SU-DHL-6 (cell line): ENCODE measurements around the gene SOBP.

Experiments
- H2AFZ ChIP-seq: fragments of 200-600 bp; sonication (generic); 2 replicates; pipeline ENCODE4 v1.6.1; 2014; ENCODE audit warnings: low read depth, mild to moderate bottlenecking, moderate library complexity, mixed read lengths, antibody characterized with exemption, low read length; ENCODE audit not compliant: severe bottlenecking
- H3F3A ChIP-seq: fragments of 200-600 bp; shearing (Covaris generic); 2 replicates; pipeline ENCODE4 v1.6.0; 2016; ENCODE audit warnings: antibody characterized with exemption, mild to moderate bottlenecking; ENCODE audit not compliant: insufficient read depth
- H3K27ac ChIP-seq: fragments of 200-600 bp; sonication (generic); 2 replicates; pipeline ENCODE4 v1.5.1; 2016; ENCODE audit warnings: low read depth, mild to moderate bottlenecking, low read length, moderate library complexity, mixed read lengths
- H3K27me3 ChIP-seq: fragments of 200-600 bp; sonication (generic), shearing (Covaris generic); 2 replicates; pipeline ENCODE4 v1.6.0; 2014; ENCODE audit warnings: mild to moderate bottlenecking, low read length
- H3K36me3 ChIP-seq: fragments of 200-600 bp; sonication (generic); 2 replicates; pipeline ENCODE4 v1.6.1; 2014; ENCODE audit warnings: mild to moderate bottlenecking, low read length, mixed read lengths
- H3K4me2 ChIP-seq: fragments of 300-600, 200-600 bp; shearing (Covaris generic), sonication (generic); 2 replicates; pipeline ENCODE4 v1.6.0; 2014; ENCODE audit warnings: low read length, low read depth, mild to moderate bottlenecking; ENCODE audit not compliant: poor library complexity, severe bottlenecking
- H3K4me3 ChIP-seq: fragments of 200-600 bp; sonication (generic); 2 replicates; pipeline ENCODE4 v1.5.1; 2014; ENCODE audit warnings: antibody characterized with exemption, low read length, mild to moderate bottlenecking, mixed read lengths; ENCODE audit not compliant: insufficient read depth, poor library complexity, severe bottlenecking
- H3K79me2 ChIP-seq: fragments of 200-600 bp; sonication (generic); 2 replicates; pipeline ENCODE4 v1.6.1; 2014; ENCODE audit warnings: mild to moderate bottlenecking, low read length, moderate library complexity; ENCODE audit not compliant: insufficient read depth
- H3K9ac ChIP-seq: fragments of 200-600 bp; sonication (generic); 2 replicates; pipeline ENCODE4 v1.7.0; 2014; ENCODE audit warnings: mild to moderate bottlenecking, low read length
- H3K9me2 ChIP-seq: fragments of 200-600 bp; sonication (generic); replicated peaks from 2 replicates; pipeline ENCODE4 v1.6.1; 2014; ENCODE audit warnings: low read length; ENCODE audit not compliant: insufficient read depth
- H3K9me3 ChIP-seq: fragments of 200-600 bp; sonication (generic); 2 replicates; pipeline ENCODE4 v1.6.1; 2014; ENCODE audit warnings: low read length, mixed read lengths; ENCODE audit not compliant: insufficient read depth
- H4K20me1 ChIP-seq: fragments of 200-600 bp; sonication (generic); 2 replicates; pipeline ENCODE4 v1.6.1; 2014; ENCODE audit warnings: low read depth, mild to moderate bottlenecking, antibody characterized with exemption, low read length, moderate library complexity, mixed read lengths
- EZH2phosphoT487 ChIP-seq: fragments of 200-600 bp; sonication (generic), shearing (Covaris generic); conservative IDR thresholded peaks from 2 replicates; pipeline ENCODE4 v1.6.1; 2018; ENCODE audit warnings: mild to moderate bottlenecking, antibody characterized with exemption, low read length, moderate library complexity, mixed read lengths
- TF ChIP-seq, protein P1 (sequence below): fragments of 200-600 bp; sonication (generic); IDR thresholded peaks from one replicate; pipeline ENCODE4 v1.5.1; 2017; ENCODE audit warnings: antibody characterized with exemption, mild to moderate bottlenecking, low read length, moderate library complexity; ENCODE audit not compliant: insufficient read depth, poor library complexity, severe bottlenecking

Gene SOBP

DNA sequence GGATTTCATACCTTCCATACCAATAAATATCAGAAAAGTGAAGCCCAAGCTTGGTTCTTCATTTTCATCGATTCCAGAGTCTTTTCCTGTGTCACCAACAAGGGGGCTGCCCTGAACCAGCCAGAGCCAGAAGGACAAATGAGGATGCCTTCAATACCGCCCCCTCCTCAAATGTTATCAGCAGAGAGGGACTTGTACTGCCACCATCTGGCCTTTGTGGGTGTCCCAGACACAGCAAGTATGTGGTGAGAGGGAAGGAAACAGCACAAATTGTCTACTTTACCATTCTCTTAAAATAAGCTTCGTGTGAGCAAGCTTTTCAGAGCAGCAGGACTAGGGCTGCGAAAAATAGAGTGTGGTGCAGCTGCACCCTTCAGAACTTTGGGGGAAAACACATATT lies 165.3 kb downstream of the SOBP start:
- H3K27me3 ChIP-seq: no peaks in the 10 kb centered on the region
- H3K9ac ChIP-seq: peak overlapping the region; percentile 72
- no peaks in the 10 kb centered on the region for H3K9me3 ChIP-seq
- H2AFZ ChIP-seq: peak overlapping the region; percentile 6
- peaks cover 76% of the 10 kb centered on the region for H3F3A ChIP-seq
- no peaks in the 10 kb centered on the region for H4K20me1 ChIP-seq
- peak overlapping the region; percentile 98 for H3K27ac ChIP-seq
- H3K36me3 ChIP-seq: no peaks in the 10 kb centered on the region
- H3K4me2 ChIP-seq: peak overlapping the region; percentile 99
- H3K9me2 ChIP-seq: no peaks in the 10 kb centered on the region
- H3K79me2 ChIP-seq: peaks cover 9% of the 10 kb centered on the region
- TF ChIP-seq, protein P1, sequence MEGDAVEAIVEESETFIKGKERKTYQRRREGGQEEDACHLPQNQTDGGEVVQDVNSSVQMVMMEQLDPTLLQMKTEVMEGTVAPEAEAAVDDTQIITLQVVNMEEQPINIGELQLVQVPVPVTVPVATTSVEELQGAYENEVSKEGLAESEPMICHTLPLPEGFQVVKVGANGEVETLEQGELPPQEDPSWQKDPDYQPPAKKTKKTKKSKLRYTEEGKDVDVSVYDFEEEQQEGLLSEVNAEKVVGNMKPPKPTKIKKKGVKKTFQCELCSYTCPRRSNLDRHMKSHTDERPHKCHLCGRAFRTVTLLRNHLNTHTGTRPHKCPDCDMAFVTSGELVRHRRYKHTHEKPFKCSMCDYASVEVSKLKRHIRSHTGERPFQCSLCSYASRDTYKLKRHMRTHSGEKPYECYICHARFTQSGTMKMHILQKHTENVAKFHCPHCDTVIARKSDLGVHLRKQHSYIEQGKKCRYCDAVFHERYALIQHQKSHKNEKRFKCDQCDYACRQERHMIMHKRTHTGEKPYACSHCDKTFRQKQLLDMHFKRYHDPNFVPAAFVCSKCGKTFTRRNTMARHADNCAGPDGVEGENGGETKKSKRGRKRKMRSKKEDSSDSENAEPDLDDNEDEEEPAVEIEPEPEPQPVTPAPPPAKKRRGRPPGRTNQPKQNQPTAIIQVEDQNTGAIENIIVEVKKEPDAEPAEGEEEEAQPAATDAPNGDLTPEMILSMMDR: peak; percentile 93
- no peak for TF ChIP-seq EZH2phosphoT487
- H3K4me3 ChIP-seq: peak overlapping the region; percentile 34

DNA sequence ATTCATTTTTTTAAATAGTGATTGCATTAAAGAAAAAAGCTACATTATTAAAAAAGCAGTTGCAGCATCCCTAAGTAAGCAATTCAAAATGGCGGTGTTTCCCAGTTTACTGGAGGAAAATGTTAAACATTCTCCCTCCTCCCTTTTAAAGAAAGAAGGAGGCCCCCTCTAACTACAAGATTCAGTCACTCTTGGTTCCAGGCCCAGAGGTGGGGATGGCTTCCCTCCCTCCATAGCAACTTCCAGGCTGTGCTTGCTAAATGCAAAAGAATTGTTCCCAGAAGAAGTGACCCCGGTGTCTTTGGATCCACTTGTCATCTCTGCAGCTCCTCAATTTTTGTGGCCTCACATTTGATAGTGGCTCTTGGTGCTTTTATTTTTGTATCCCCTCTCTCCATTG lies 165.9 kb downstream of the SOBP start:
- TF ChIP-seq, protein P1: no peak
- no peak for TF ChIP-seq EZH2phosphoT487
- peaks cover 80% of the 10 kb centered on the region for H3F3A ChIP-seq
- H3K9me2 ChIP-seq: no peaks in the 10 kb centered on the region
- H3K4me3 ChIP-seq: peak overlapping the region; percentile 34
- H3K9me3 ChIP-seq: no peaks in the 10 kb centered on the region
- H2AFZ ChIP-seq: peak overlapping the region; percentile 6
- H3K79me2 ChIP-seq: peaks cover 9% of the 10 kb centered on the region
- H3K4me2 ChIP-seq: peak overlapping the region; percentile 99
- no peaks in the 10 kb centered on the region for H3K27me3 ChIP-seq
- H3K27ac ChIP-seq: peak overlapping the region; percentile 98
- H3K36me3 ChIP-seq: no peaks in the 10 kb centered on the region
- no peaks in the 10 kb centered on the region for H4K20me1 ChIP-seq
- H3K9ac ChIP-seq: peak overlapping the region; percentile 72

DNA sequence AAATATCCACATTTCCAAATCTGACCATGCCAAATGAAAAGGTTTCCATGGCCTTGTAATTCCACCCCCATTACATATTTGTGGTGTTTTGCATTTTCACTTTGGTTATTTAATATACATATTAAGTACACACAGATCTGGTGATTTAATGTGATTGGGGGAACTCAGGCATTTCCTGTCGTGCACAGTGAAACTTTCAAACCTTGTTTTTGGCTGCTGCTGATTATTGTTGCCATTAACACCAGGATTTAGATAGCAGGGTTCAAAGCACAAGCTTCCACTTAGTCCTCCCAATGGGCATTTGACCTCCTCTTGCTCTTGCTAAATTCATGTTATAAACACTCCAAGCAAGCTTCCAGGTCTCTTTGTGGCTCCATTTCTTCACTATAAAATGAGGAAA lies 166.5 kb downstream of the SOBP start:
- Histone ChIP-seq H3F3A (peaks cover 81% of the 10 kb centered on the region), H3K9me3 (no peaks in the 10 kb centered on the region), H3K79me2 (peaks cover 9% of the 10 kb centered on the region), H3K9ac (peak overlapping the region; percentile 72), H2AFZ (no peak overlapping the region), H3K4me3 (peak overlapping the region; percentile 2), H3K9me2 (no peaks in the 10 kb centered on the region), H3K4me2 (peak overlapping the region; percentile 99), H3K27ac (peak overlapping the region; percentile 98), H4K20me1 (no peaks in the 10 kb centered on the region), H3K36me3 (no peaks in the 10 kb centered on the region), H3K27me3 (no peaks in the 10 kb centered on the region)
- TF ChIP-seq, protein P1: no peak
- no peak for TF ChIP-seq EZH2phosphoT487
